Keratinocyte (primary cell): ENCODE results near the gene EIF6.

Experiments
- CTCF ChIP-seq, 3 experiments: IDR thresholded peaks in 1 of 3; conservative IDR thresholded peaks in 1 of 3; optimal IDR thresholded peaks in 1 of 3; 2 replicates in 2 of 3; 3 replicates in 1 of 3; pipeline versions ENCODE3 to v1.5.1; 2011; ENCODE audit warnings: low read length in 3 of 3, mild to moderate bottlenecking in 3 of 3, moderate library complexity in 2 of 3, control low read depth in 1 of 3, inconsistent platforms in 1 of 3; ENCODE audit not compliant: insufficient read depth in 2 of 3; ENCODE audit errors: extremely low read depth in 1 of 3
- EZH2 ChIP-seq: IDR thresholded peaks from one replicate; pipeline ENCODE4 v1.6.1; 2012; ENCODE audit warnings: inconsistent platforms, mild to moderate bottlenecking, low read length, moderate library complexity

- TF ChIP-seq CTCF (optimal IDR thresholded peaks at IDR 0.05 in 1 of 3, IDR thresholded peaks at IDR 0.05 in 1 of 3, conservative IDR thresholded peaks at IDR 0.05 in 1 of 3; ENCODE audit: extremely low read depth in 1 of 3, insufficient read depth in 2 of 3, low read length in 3 of 3) (no peak), EZH2 (no peak)
Measured at GRCh38 chr20:35232575-35232974, 52.0 kb downstream of the EIF6 start.
